ENCODE data around the gene SUSD4.

SUSD4 gene

DNA sequence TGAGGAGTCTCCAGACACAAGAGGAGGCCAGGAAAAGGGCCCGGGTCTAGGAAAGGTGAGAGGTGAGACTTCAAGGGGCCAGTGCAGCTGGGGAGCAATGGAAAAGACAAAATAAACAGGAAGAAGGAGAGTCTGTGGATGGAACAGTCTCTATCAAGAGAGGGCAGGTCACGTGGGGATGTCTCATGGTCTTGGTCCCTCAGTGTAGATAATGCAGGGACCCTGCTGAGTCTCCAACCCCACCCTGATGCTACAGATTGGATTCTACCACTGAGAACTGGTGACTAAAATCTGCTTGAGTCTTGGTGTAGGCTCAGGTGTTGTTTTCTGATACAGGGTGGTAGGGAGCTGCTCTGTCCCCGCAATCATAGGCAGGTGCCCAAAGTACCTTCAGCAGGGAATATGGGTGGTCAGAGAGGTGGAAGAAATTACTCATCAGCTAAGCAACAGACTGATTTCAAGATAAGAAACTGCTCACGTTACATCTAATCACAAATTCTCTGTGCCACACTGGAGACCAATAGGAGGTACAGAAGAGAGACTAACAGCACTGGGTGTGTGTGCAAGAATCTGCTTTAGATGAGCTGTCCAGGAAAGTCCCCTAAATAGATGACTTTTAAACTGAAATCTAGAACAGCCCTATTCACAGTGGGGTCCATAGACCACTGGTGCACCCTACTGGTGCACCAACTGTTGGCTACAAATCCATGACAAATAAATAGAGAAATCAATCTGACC lies 119.4 kb downstream of the SUSD4 start:
- no peak overlapping the region for H3K4me3 ChIP-seq (ENCODE audit: low read depth, low read length)
- peak; percentile 24; the same call in 1 of the 2 replicates for TF ChIP-seq CTCF (IDR thresholded peaks at IDR 0.05; ENCODE audit: low read depth, low read length)

GRCh38 chr1:223243441-223244050 lies 120.4 kb downstream of the SUSD4 start:
- H3K4me3 ChIP-seq (ENCODE audit: low read depth, low read length) = no peak overlapping the region
- TF ChIP-seq CTCF (IDR thresholded peaks at IDR 0.05; ENCODE audit: low read depth, low read length) = no peak

DNA sequence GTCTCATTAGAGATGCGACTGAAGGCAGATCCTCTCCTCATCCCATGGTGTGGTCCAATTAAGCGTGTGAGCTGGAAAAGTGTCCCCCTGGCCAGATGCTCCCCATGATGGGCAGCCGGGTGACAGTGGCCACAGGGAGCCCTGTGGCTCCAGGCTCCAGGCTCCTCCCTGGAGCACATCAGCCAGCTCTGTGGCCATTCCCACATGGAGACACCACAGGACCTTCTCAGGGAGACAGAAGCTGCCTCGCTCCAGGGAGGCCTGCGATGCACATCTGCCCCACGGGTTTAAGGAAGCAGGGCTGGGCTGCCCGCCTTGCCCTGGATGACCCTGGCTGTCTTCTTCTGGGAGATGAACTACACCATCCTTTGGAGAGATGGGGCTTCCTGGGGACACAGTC lies 121.0 kb downstream of the SUSD4 start:
- no peak for TF ChIP-seq CTCF (IDR thresholded peaks at IDR 0.05; ENCODE audit: low read depth, low read length)
- H3K4me3 ChIP-seq (ENCODE audit: low read depth, low read length) = no peak overlapping the region

- no peak for TF ChIP-seq CTCF (IDR thresholded peaks at IDR 0.05; ENCODE audit: low read depth, low read length)
These were observed 121.5 kb downstream of the SUSD4 start for GRCh38 chr1:223242382-223242955.

DNA sequence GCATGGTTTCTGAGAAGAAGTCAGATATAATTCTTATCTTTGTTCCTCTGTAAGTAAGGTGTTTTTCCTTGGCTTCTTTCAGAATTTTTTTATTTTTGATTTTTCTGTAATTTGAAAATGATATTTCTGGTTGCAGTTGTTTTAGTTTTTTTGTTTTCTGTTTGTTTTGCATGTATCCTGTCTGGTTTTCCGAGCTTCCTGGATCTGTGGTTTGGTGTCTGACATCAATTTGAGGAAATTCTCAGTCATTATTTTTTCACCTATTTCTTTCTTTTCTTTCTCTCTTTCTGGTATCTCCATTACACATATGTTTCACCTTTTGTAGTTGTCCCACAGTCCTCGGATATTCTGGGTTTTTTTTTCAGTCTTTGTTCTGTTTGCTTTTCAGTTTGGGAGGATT lies 123.9 kb downstream of the SUSD4 start:
- H3K4me3 ChIP-seq (ENCODE audit: low read depth, low read length) = no peak overlapping the region
- no peak for TF ChIP-seq CTCF (IDR thresholded peaks at IDR 0.05; ENCODE audit: low read depth, low read length)

More at GRCh38 chr1:223242382-223242955, 121.5 kb downstream of the SUSD4 start:
- no peak overlapping the region for H3K4me3 ChIP-seq (ENCODE audit: low read depth, low read length)

- no peak for TF ChIP-seq CTCF (IDR thresholded peaks at IDR 0.05; ENCODE audit: low read depth, low read length)
- no peak overlapping the region for H3K4me3 ChIP-seq (ENCODE audit: low read depth, low read length)
These were observed 128.9 kb downstream of the SUSD4 start for GRCh38 chr1:223235091-223235490.

DNA sequence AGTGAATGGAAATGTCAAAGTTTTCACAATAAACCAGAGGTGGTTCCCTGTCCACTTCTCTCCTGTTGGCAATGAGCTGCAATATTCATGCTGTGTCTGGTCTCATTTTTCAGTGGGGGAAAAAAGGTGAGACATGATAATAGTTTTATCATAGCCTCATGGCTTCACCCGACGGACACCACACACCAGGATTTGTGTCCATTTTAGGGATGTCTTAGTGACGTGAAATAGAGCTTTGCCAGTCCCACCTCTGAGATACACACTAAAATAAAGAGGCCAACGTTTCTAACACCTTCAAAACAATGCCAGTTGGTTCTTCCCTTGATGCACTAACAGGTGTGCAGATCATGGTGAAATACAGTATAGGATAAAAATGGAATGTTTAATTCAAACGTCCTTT lies 129.4 kb downstream of the SUSD4 start:
- no peak for TF ChIP-seq CTCF (IDR thresholded peaks at IDR 0.05; ENCODE audit: low read depth, low read length)

More for the DNA sequence above, 129.4 kb downstream of the SUSD4 start:
- no peak overlapping the region for H3K4me3 ChIP-seq (ENCODE audit: low read depth, low read length)

Measured in WI38 (cell line).